Measurements from ENCODE around the gene SLIT3.
A peak's percentile ranks its signal among the peaks of the same experiment; 100 is the strongest.

SLIT3 gene

GRCh38 chr5:168714046-168714445, 586.9 kb downstream of the SLIT3 start:
- DNase-seq = peak; percentile 11

DNA sequence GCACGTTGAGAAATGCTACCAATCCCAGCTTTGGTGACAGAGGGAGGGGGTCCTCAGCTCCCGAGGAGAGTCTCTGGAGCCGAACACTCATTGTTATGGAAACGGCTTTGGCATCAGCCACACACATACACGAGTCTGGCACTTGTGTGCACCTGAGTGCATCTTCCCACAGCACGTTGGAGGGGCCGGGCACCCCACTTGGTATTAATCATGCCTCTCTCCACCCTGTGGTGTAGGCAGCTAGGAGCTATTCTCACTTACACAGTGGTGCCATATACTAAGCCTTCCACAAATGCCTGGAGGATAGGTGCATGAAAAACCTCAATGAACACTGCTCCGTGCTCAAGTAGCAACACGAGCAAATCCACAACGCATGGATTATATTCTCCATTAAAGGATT, 587.9 kb downstream of the SLIT3 start:
- DNase-seq = peak; percentile 22

GRCh38 chr5:168712280-168712924, 588.5 kb downstream of the SLIT3 start:
- DNase-seq = peak; percentile 34

GRCh38 chr5:168710706-168711105, 590.2 kb downstream of the SLIT3 start:
- DNase-seq = peak; percentile 20

DNA sequence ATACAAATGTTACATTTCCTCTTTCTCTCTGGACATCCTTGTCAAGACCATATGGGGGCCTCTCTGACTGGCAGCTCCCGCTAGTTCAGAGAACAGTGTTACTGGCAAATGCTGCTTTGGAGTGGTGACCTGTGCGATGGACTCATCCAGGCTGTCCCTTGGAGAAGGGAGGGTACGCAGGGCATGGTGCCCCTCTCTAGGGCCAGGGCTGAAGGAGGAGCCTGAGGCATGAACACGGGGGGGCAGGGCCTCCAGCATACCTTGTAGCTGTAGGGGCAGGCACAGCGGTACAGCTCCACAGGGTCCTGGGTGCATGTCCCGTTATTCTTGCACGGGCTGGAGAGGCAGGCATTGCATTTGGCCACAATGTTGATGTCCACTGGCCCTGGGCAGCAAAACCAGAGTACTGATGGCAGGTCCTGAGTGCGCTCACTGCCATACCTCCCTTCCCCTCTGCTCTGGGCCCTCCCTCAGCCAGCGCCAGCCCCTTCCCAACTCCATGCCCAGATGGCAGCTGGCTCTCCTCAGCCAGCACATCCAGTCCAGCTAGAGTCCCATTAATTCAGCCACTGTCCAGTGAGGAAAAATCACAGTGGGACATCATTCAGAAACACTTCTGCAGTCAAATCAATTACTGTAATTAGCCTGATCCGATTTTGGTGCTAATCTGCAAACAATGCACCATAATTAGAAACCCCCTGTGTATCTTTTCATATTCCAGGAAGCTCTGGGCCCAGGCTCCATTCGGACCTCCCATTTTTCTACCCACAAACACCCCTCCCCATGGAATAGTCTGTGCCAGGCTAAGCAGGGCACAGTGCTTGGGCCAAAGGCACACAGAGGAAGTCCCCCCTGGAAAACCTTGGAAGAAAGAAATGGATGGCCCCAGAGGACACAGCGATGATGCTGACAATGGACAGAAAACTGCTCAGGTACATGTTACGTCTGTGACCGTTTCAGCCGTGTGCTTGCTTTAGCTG, 592.9 kb downstream of the SLIT3 start:
- peak; percentile 36 for DNase-seq

DNA sequence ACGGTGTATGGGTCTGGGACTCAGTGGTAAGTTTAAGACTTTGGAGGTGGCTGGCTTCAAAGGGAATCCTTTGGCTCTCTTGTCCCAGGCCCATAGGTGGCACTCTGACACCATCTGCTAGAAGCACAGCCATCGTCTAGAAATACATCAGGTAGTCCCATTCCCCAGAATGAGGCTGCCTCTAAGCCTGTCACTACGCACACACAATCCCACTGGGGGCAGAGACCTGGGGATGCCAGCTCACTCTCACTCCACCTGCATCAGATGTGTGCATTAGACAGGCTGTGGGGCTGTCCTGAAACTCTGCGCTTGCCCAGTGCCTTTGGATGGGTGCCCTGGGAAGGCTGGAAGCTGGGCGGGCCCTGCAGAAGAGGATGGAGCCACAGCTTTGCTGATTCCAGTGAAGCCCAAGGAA, 594.3 kb downstream of the SLIT3 start:
- DNase-seq = peak; percentile 60

DNA sequence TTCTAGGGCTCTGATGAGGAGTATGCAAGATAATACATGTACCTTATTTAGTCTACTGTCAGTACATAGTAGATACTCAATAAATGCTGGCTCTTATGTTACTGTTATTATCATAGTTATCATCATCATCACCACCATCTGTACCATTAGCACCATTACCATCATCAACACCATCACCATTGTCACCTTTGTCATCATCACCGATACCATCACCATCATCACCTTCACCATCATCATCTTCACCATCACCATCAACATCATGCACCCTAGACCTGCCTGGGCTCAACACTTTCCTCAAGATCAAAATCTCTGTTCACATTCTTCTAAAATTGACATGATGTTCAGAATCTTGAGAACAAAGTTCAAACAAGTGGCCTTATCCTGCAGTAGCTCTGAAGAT, 595.6 kb downstream of the SLIT3 start:
- no peak for DNase-seq

DNA sequence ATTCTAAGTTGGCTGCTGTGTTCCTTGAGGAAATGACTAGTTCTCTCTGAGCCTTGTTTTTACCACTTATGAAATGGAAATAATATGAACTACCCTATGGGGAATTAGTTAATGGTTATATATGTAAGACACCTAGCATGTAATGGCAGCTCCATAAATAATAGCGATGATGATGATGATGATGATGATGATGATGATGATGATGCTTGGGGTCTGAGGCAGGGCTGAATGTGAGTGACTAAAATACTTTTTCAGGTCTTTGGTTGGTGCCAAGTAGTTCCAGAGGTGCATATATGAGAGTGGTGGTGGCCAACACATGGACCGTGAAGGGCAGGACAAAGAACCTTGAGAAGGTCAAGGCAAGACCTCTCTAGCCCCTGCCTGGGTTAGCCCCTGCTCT, 598.4 kb downstream of the SLIT3 start:
- DNase-seq = no peak

DNA sequence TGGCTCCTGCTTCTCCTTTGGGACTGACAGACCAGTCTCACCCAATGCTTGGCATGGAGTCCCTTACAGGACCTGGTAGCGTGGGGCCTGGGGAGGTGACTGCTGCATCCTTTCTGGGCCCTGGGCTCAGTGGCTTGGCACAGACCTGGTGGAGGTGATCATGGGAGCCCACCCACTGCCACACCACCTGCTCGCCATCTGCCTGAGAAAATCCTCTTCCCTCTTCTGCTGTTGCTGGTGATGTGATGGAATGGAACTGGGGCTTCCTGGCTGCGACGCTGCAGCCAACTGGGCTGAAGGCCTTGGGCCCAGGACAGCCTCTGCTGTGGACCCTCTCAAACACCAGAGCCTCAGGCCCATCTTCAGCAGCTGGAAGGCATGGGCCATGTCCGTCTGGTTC, 599.3 kb downstream of the SLIT3 start:
- DNase-seq = no peak

DNA sequence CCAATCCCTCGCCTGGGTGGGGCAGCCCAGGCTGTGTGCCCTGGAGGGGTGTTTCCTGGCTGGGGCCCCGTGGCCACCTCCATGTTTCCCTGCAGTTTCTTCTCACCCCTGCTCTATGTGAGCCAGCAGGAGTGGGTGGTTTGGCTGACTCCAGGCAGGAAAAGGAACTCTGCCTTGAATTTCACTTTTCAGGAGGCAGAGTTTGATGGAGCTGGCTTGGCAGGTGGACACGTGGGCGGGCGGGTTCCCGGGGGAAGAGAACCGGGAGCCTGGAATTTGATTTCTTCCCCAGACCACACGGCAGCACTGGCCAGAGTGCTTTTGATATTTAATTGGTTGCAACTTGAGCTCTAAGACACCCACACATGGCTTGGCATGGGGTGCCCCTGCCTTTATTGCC, 601.9 kb downstream of the SLIT3 start:
- DNase-seq = peak; percentile 84

GRCh38 chr5:168697034-168697720, 603.8 kb downstream of the SLIT3 start:
- DNase-seq = no peak

- DNase-seq = no peak
These were observed 604.3 kb downstream of the SLIT3 start for GRCh38 chr5:168696611-168697010.

GRCh38 chr5:168695301-168695835, 605.6 kb downstream of the SLIT3 start:
- DNase-seq = no peak

GRCh38 chr5:168694289-168694688, 606.6 kb downstream of the SLIT3 start:
- no peak for DNase-seq

DNA sequence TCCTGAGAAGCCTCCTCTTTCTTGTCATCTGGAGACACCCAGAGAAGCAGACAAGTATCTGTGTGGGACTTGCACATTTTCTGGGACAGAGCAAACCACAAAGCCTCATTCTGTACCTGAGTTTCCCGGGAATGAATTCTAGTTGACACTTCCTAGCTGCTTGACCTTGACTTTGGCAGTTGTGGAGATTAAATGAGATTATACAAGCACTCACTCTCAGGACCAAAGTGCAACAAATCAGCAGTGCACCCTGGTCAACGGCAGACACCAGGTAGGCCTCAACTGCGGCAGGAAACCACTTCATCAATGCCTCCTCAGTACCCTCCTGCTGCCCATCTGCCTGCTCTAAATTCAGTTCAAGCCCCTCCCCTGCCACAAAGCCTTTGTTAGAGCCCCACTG, 607.1 kb downstream of the SLIT3 start:
- DNase-seq = no peak

- no peak for DNase-seq
These were observed 607.6 kb downstream of the SLIT3 start for GRCh38 chr5:168693297-168693696.

GRCh38 chr5:168691891-168692290, 609.0 kb downstream of the SLIT3 start:
- DNase-seq = no peak

- no peak for DNase-seq
These were observed 611.7 kb downstream of the SLIT3 start for GRCh38 chr5:168689260-168689659.

GRCh38 chr5:168686837-168687236, 614.1 kb downstream of the SLIT3 start:
- DNase-seq = no peak

GRCh38 chr5:168685566-168685965, 615.4 kb downstream of the SLIT3 start:
- no peak for DNase-seq

DNA sequence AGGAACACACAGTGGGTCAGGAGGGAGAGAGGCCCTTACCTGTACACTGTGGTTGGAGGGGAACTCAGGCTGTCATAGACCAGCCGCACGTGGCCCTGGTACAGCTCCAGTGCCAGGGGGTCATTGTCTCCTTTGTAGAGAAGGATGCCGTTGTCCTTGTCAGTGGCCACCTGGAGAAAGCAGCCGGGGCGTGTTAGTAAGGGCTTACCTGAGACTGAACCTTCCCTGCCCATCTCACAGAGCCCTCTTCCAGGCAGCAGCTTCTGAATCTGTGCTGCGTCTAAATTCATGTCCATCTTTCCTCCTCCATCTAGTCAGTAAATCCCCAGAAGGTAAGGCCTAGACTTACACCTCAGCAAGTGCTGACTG, 617.0 kb downstream of the SLIT3 start:
- no peak for DNase-seq

DNA sequence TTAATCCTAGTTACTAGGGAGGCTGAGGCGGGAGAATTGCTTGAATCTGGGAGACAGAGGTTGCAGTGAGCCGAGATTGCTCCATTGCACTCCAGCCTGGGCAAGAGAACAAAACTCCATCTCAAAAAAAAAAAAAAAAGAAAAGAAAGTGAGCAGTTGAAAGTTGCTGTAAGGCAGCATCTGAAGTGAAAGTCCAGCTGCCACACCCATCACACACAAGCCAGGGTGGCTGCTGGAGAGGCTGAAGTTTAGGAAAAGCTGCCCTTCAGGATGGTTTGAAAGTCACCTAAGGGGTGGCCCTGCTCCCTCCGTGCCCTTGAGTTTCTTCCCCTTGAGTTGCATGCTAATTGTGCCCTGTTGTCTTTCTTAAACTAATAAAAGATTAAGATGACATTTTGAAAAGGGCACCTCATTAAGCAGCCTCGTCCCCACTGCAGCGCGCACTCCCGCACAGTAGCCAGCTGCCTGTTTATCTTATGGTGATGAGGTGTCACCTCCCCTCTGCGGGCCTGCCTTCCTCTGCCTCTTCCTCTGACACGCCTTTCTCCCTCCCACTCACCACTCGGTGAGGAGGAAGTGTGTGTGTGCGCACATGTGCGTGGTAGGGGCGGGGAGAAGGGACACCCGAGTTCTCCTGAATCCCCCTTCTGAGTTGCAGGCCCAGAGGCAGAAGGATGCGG, 617.6 kb downstream of the SLIT3 start:
- DNase-seq = no peak

All from right forelimb (tissue), 1 donor.